HG03469 (cell line): ENCODE data around the gene RHOF.
"Not testable (repeated sequence)": the region's sequence is repeated elsewhere in the genome, so short reads cannot be mapped to it uniquely, and the experiment has no call there.

Experiments
- ATAC-seq: cut with Tn5 transposase; IDR thresholded peaks from one replicate; pipeline ENCODE4 v1.9.1; 2021; ENCODE audit warnings: mild to moderate bottlenecking, moderate library complexity, moderate number of reproducible peaks; ENCODE audit not compliant: unreplicated experiment

The RHOF gene

GRCh38 chr12:121750507-121750955, 43.0 kb downstream of the RHOF start:
- no peak for ATAC-seq

GRCh38 chr12:121749267-121749666, 44.2 kb downstream of the RHOF start:
- no peak for ATAC-seq

- no peak for ATAC-seq
Measured at GRCh38 chr12:121748571-121749265, 44.8 kb downstream of the RHOF start.

- ATAC-seq: no peak
Measured at GRCh38 chr12:121748218-121748570, 45.3 kb downstream of the RHOF start.

- not testable (repeated sequence) for ATAC-seq
Measured at GRCh38 chr12:121745545-121745944, 47.9 kb downstream of the RHOF start.

GRCh38 chr12:121741743-121742142, 51.7 kb downstream of the RHOF start:
- no peak for ATAC-seq

- no peak for ATAC-seq
Measured at GRCh38 chr12:121740847-121741246, 52.6 kb downstream of the RHOF start.

GRCh38 chr12:121738340-121738858, 55.1 kb downstream of the RHOF start:
- ATAC-seq: no peak

- ATAC-seq: no peak
Measured at GRCh38 chr12:121733849-121734248, 59.6 kb downstream of the RHOF start.

- no peak for ATAC-seq
Measured at GRCh38 chr12:121731473-121731872, 62.0 kb downstream of the RHOF start.

- no peak for ATAC-seq
Measured at GRCh38 chr12:121729021-121729420, 64.5 kb downstream of the RHOF start.
